Kidney (tissue), 14 donors: ENCODE results near the gene CA5A. TPM values are rescaled to one million over a fixed set of nuclear protein-coding genes. Genes with fewer than 3 reads are reported as not detected.

ENCODE experiments used
- DNase-seq, 5 donors: peaks; one replicate each; pipeline ENCODE4 v3.0.0-alpha.2; 2013 to 2020
- FAIRE-seq: peaks from 2 replicates; lab custom pipeline; 2012; peaks lifted over from hg19 to GRCh38; lab: Jason Lieb, UNC
- H3K27ac ChIP-seq, 2 donors: one replicate each; pipeline ENCODE4 v1.7.0; 2013; ENCODE audit warnings: low read depth in 2 of 2, low read length in 2 of 2, inconsistent platforms in 1 of 2
- H3K27me3 ChIP-seq: one replicate; pipeline ENCODE4 v1.7.1; 2013; ENCODE audit warnings: low read length, inconsistent platforms; ENCODE audit not compliant: control insufficient read depth, insufficient read depth
- H3K36me3 ChIP-seq, 3 donors: one replicate each; pipeline versions ENCODE4 v1.7.0 to v1.7.1; 2013; ENCODE audit warnings: low read length in 3 of 3, control low read depth in 1 of 3, inconsistent platforms in 1 of 3; ENCODE audit not compliant: insufficient read depth in 3 of 3, control insufficient read depth in 2 of 3
- H3K4me1 ChIP-seq, 3 donors: one replicate each; pipeline versions ENCODE4 v1.7.0 to v1.7.1; 2013; ENCODE audit warnings: low read length in 3 of 3, inconsistent platforms in 1 of 3, low read depth in 1 of 3; ENCODE audit not compliant: control insufficient read depth in 2 of 3, insufficient read depth in 2 of 3
- H3K4me3 ChIP-seq, 3 donors: one replicate each; pipeline versions ENCODE4 v1.7.0 to v1.8.1; 2013; ENCODE audit warnings: low read length in 3 of 3, control low read depth in 1 of 3, inconsistent platforms in 1 of 3
- H3K9ac ChIP-seq, 3 donors: one replicate each; pipeline versions ENCODE4 v1.7.0 to v1.7.1; 2013; ENCODE audit warnings: low read length in 3 of 3, control low read depth in 1 of 3, inconsistent platforms in 1 of 3
- H3K9me3 ChIP-seq, 3 donors: one replicate each; pipeline versions ENCODE4 v1.7.0 to v1.7.1; 2013; ENCODE audit warnings: low read length in 3 of 3, control low read depth in 1 of 3, inconsistent platforms in 1 of 3; ENCODE audit not compliant: control insufficient read depth in 2 of 3, insufficient read depth in 1 of 3
- CTCF ChIP-seq: IDR thresholded peaks from 3 replicates; pipeline ENCODE4 v1.5.1; 2012; ENCODE audit warnings: mild to moderate bottlenecking, moderate library complexity, borderline replicate concordance; ENCODE audit not compliant: insufficient read depth; ENCODE audit errors: extremely low read depth
- intact Hi-C: fragments of 100-400 bp; cut with DNase I; formaldehyde crosslinking; loops from one replicate; pipeline ENCODE4 v1.11.1; 2022
- polyA plus RNA-seq: library from polyadenylated mRNA; stranded (reverse); fragments of 350-450 nt; fragmentation: Illumina TruSeq; extraction: RNeasy Lipid Tissue Mini Kit (QIAGEN cat#74804); gene quantifications from one replicate; pipeline ENCODE4 v1.2.3, GENCODE V29; 2014; ENCODE audit warnings: low read depth, low replicate concordance; ENCODE audit not compliant: insufficient read depth
- total RNA-seq: library from RNA; stranded (reverse); fragmentation: NEBNext Ultra II Directional; extraction: Animal tissue kit (Norgen Biotek cat#: 25700); gene quantifications from one replicate; pipeline ENCODE4 v1.2.1, GENCODE V29; 2021
- donor health status: control.
- donor health status: control.
- donor health status: control.
- donor health status: control.
- donor health status: control.
- donor health status: DM: yes; HTN: yes; CAD: no.
- donor health status: Normal renal cell carcinoma (clear cell type).

The CA5A gene
- total and polyA plus RNA-seq, 2 donors from 2014 or later, result not detected

GRCh38 chr16:87850009-87851006 is 86.0 kb downstream of the CA5A start:
- Histone ChIP-seq H3K4me3 (no peak overlapping the region), H3K9ac (no peak overlapping the region), H3K27me3 (no peaks in the 10 kb centered on the region), H3K9me3 (no peaks in the 10 kb centered on the region), H3K36me3 (no peaks in the 10 kb centered on the region), H3K27ac (no peak overlapping the region), H3K4me1 (peaks cover 0 to 5% (median 5%) of the 10 kb centered on the region in 3 donors)
- intact Hi-C loops, result no loop called here
- DNase-seq, result peak in 3 of 5 donors; percentile 67 to 84 (median 68)
- peak; percentile 83 for TF ChIP-seq CTCF
- FAIRE-seq, result no peak

GRCh38 chr16:87849419-87850008 is 86.8 kb downstream of the CA5A start:
- no peaks in the 10 kb centered on the region for H3K36me3 ChIP-seq
- H3K4me3 ChIP-seq, result no peak overlapping the region
- no peak for FAIRE-seq
- TF ChIP-seq CTCF, result no peak
- intact Hi-C loops, result no loop called here
- no peak overlapping the region for H3K27ac ChIP-seq
- H3K9ac ChIP-seq, result no peak overlapping the region
- no peaks in the 10 kb centered on the region for H3K27me3 ChIP-seq
- no peaks in the 10 kb centered on the region for H3K9me3 ChIP-seq
- H3K4me1 ChIP-seq, result peaks cover 0 to 5% (median 5%) of the 10 kb centered on the region in 3 donors
- no peak for DNase-seq

- TF ChIP-seq CTCF, result no peak
- Histone ChIP-seq H3K4me3 (no peak overlapping the region), H3K27me3 (no peaks in the 10 kb centered on the region), H3K9ac (no peak overlapping the region), H3K27ac (peak overlapping the region in 1 of 2 donors; percentile 43), H3K36me3 (no peaks in the 10 kb centered on the region), H3K9me3 (no peaks in the 10 kb centered on the region), H3K4me1 (peaks cover 0 to 5% (median 5%) of the 10 kb centered on the region in 3 donors)
- FAIRE-seq (no peak), DNase-seq (no peak)
- intact Hi-C loops, result no loop called here
Measured at GRCh38 chr16:87848676-87849345, 87.5 kb downstream of the CA5A start.
